WTC11 (cell line): ENCODE data around the gene APOBEC4. TPM values are rescaled to one million over a fixed set of nuclear protein-coding genes. Genes with fewer than 3 reads are reported as not detected.

Experiments used
- ATAC-seq: fragments of 200-7000 bp; cut with Tn5 transposase; 2 replicates; pipeline ENCODE4 v1.10.0; 2021; ENCODE audit warnings: mild to moderate bottlenecking, moderate library complexity
- CTCF ChIA-PET: fragments of 300-600 bp; sonication (Branson Sonifier 250); formaldehyde crosslinking; loops from one replicate; lab custom pipeline; 2021; ENCODE audit warnings: antibody characterized with exemption; lab: Charles Lee
- POLR2A ChIA-PET: fragments of 350-600 bp; sonication (Branson Sonifier 250); formaldehyde crosslinking; loops from one replicate; lab custom pipeline; 2021; ENCODE audit warnings: antibody characterized with exemption; lab: Charles Lee
- DNase-seq: peaks from one replicate; pipeline ENCODE4 v3.0.0; 2021; ENCODE audit warnings: low spot score
- H3K27ac Mint-ChIP-seq: 2 replicates; pipeline ENCODE4 v1.8.0; 2021; ENCODE audit warnings: mixed read lengths
- H3K27me3 Mint-ChIP-seq: 2 replicates; pipeline ENCODE4 v1.8.0; 2021; ENCODE audit warnings: low read depth, mild to moderate bottlenecking, moderate library complexity, mixed read lengths
- H3K36me3 Mint-ChIP-seq: 2 replicates; pipeline ENCODE4 v1.8.0; 2021; ENCODE audit warnings: mixed read lengths
- H3K4me1 Mint-ChIP-seq: 2 replicates; pipeline ENCODE4 v1.8.0; 2022; ENCODE audit warnings: mixed read lengths
- H3K4me3 Mint-ChIP-seq: 2 replicates; pipeline ENCODE4 v1.8.0; 2021; ENCODE audit warnings: mild to moderate bottlenecking, moderate library complexity, mixed read lengths
- H3K9me3 Mint-ChIP-seq: 2 replicates; pipeline ENCODE4 v1.8.0; 2021; ENCODE audit warnings: mixed read lengths
- ATF3 ChIP-seq: sonication (generic); formaldehyde crosslinking; conservative IDR thresholded peaks from 2 replicates; pipeline ENCODE4 v1.8.1; 2022; ENCODE audit warnings: mild to moderate bottlenecking, missing genetic modification reagents
- CTCF ChIP-seq: fragments of 200-600 bp; IDR thresholded peaks from 2 replicates; pipeline ENCODE4 v1.8.0; 2022; ENCODE audit warnings: antibody characterized with exemption
- HMGA2 ChIP-seq: fragments of 250-450 bp; sonication (Bioruptor Pico); IDR thresholded peaks from 2 replicates; pipeline ENCODE4 v1.4.0; 2021; ENCODE audit warnings: mild to moderate bottlenecking, moderate library complexity
- KAT7 ChIP-seq: sonication (generic); formaldehyde crosslinking; IDR thresholded peaks from 2 replicates; pipeline ENCODE4 v1.8.1; 2023; ENCODE audit warnings: missing genetic modification reagents, mild to moderate bottlenecking, borderline replicate concordance
- MAX ChIP-seq: sonication (generic); formaldehyde crosslinking; IDR thresholded peaks from 2 replicates; pipeline ENCODE4 v1.8.0; 2022; ENCODE audit warnings: mild to moderate bottlenecking, missing genetic modification reagents
- NR2C2 ChIP-seq: sonication (generic); formaldehyde crosslinking; IDR thresholded peaks from 2 replicates; pipeline ENCODE4 v1.8.0; 2022; ENCODE audit warnings: mild to moderate bottlenecking, missing genetic modification reagents
- OVOL2 ChIP-seq: fragments of 250-450 bp; sonication (Bioruptor Pico); IDR thresholded peaks from 2 replicates; pipeline ENCODE4 v1.9.0; 2021; ENCODE audit warnings: mild to moderate bottlenecking, borderline replicate concordance
- PRRX2 ChIP-seq: fragments of 250-450 bp; sonication (Bioruptor Pico); IDR thresholded peaks from 2 replicates; pipeline ENCODE4 v1.8.0; 2021; ENCODE audit warnings: mild to moderate bottlenecking
- SMAD3 ChIP-seq: sonication (generic); formaldehyde crosslinking; IDR thresholded peaks from 2 replicates; pipeline ENCODE4 v1.8.0; 2022; ENCODE audit warnings: missing genetic modification reagents, mild to moderate bottlenecking, borderline replicate concordance
- SMAD4 ChIP-seq: sonication (generic); formaldehyde crosslinking; IDR thresholded peaks from 2 replicates; pipeline ENCODE4 v1.8.0; 2022; ENCODE audit warnings: mild to moderate bottlenecking, missing genetic modification reagents
- TEAD1 ChIP-seq: sonication (generic); formaldehyde crosslinking; IDR thresholded peaks from 2 replicates; pipeline ENCODE4 v1.8.0; 2022; ENCODE audit warnings: mild to moderate bottlenecking, missing genetic modification reagents
- ZBTB43 ChIP-seq: sonication (generic); formaldehyde crosslinking; IDR thresholded peaks from 2 replicates; pipeline ENCODE4 v1.8.1; 2023; ENCODE audit warnings: mild to moderate bottlenecking, missing genetic modification reagents
- ZNF138 ChIP-seq: sonication (generic); formaldehyde crosslinking; conservative IDR thresholded peaks from 2 replicates; pipeline ENCODE4 v1.8.1; 2022; ENCODE audit warnings: mild to moderate bottlenecking, moderate library complexity, missing genetic modification reagents
- ZNF416 ChIP-seq: fragments of 250-450 bp; sonication (Bioruptor Pico); IDR thresholded peaks from 2 replicates; pipeline ENCODE4 v1.9.0; 2021; ENCODE audit warnings: mild to moderate bottlenecking, inconsistent platforms
- ZNF423 ChIP-seq: fragments of 250-450 bp; sonication (Bioruptor Pico); IDR thresholded peaks from 2 replicates; pipeline ENCODE4 v2.1.2; 2022; ENCODE audit warnings: mild to moderate bottlenecking, moderate library complexity
- ZNF425 ChIP-seq: fragments of 250-450 bp; sonication (Bioruptor Pico); conservative IDR thresholded peaks from 2 replicates; pipeline ENCODE4 v1.9.0; 2021; ENCODE audit warnings: mild to moderate bottlenecking
- total RNA-seq: library from RNA; stranded (reverse); gene quantifications from 3 replicates; pipeline ENCODE4 v1.2.3, GENCODE V29; 2021
- TF ChIP-seq, protein P1 (sequence below): sonication (generic); formaldehyde crosslinking; IDR thresholded peaks from 2 replicates; pipeline ENCODE4 v1.8.1; 2022; ENCODE audit warnings: low read depth, missing genetic modification reagents, borderline replicate concordance
- TF ChIP-seq, protein P2 (sequence below): fragments of 250-450 bp; sonication (Bioruptor Pico); IDR thresholded peaks from 2 replicates; pipeline ENCODE4 v1.9.0; 2021; ENCODE audit warnings: moderate library complexity, mild to moderate bottlenecking, inconsistent platforms, borderline replicate concordance
- TF ChIP-seq, protein P3 (sequence below): fragments of 250-450 bp; sonication (Bioruptor Pico); IDR thresholded peaks from 2 replicates; pipeline ENCODE4 v2.1.2; 2022; ENCODE audit warnings: mild to moderate bottlenecking, moderate library complexity
- TF ChIP-seq, protein P4 (sequence below): sonication (generic); formaldehyde crosslinking; IDR thresholded peaks from 2 replicates; pipeline ENCODE4 v1.8.0; 2022; ENCODE audit warnings: mild to moderate bottlenecking, missing genetic modification reagents

The APOBEC4 gene
- total RNA-seq, 1 experiment from 2014 or later = not detected

DNA sequence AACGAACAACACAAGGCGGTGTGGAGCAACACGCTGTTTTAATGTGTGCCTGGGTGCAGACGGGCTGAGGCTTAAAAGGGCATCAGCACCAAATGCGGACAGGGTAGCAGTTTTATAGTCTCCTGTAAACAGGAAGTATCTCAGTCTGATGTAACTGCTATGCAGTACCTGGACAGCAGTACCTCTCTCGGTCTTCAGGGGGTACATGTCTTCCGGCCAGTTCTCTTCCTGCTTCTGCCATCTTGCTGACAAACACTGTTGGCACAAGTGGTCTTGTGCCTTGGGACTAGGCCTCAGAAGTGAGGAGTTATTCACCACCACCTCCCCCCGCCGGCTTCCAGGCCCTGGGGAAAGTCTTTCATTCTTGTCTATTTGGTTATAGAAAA is 49.7 kb upstream of the APOBEC4 start:
- H3K27ac Mint-ChIP-seq = no peak overlapping the region
- POLR2A ChIA-PET = no interaction called here
- peak; percentile 72 for ATAC-seq
- H3K4me1 Mint-ChIP-seq = no peaks in the 10 kb centered on the region
- no peaks in the 10 kb centered on the region for H3K9me3 Mint-ChIP-seq
- no peaks in the 10 kb centered on the region for H3K27me3 Mint-ChIP-seq
- no peak overlapping the region for H3K4me3 Mint-ChIP-seq
- no peak for TF ChIP-seq ZNF423 (CRISPR knock-in tag)
- no peak for TF ChIP-seq CTCF
- no peak for TF ChIP-seq ZBTB43 (CRISPR knock-in tag)
- TF ChIP-seq, protein P1, sequence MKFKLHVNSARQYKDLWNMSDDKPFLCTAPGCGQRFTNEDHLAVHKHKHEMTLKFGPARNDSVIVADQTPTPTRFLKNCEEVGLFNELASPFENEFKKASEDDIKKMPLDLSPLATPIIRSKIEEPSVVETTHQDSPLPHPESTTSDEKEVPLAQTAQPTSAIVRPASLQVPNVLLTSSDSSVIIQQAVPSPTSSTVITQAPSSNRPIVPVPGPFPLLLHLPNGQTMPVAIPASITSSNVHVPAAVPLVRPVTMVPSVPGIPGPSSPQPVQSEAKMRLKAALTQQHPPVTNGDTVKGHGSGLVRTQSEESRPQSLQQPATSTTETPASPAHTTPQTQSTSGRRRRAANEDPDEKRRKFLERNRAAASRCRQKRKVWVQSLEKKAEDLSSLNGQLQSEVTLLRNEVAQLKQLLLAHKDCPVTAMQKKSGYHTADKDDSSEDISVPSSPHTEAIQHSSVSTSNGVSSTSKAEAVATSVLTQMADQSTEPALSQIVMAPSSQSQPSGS (CRISPR knock-in tag) = no peak
- no peak for TF ChIP-seq ZNF416 (CRISPR knock-in tag)
- no peak for TF ChIP-seq PRRX2 (CRISPR knock-in tag)
- TF ChIP-seq SMAD3 (CRISPR knock-in tag) = no peak
- TF ChIP-seq KAT7 (CRISPR knock-in tag) = no peak
- no peak for TF ChIP-seq NR2C2 (CRISPR knock-in tag)
- no peak for TF ChIP-seq ZNF138 (CRISPR knock-in tag)
- no peak for TF ChIP-seq TEAD1
- no peak for TF ChIP-seq HMGA2 (CRISPR knock-in tag)
- TF ChIP-seq OVOL2 = no peak
- TF ChIP-seq, protein P2, sequence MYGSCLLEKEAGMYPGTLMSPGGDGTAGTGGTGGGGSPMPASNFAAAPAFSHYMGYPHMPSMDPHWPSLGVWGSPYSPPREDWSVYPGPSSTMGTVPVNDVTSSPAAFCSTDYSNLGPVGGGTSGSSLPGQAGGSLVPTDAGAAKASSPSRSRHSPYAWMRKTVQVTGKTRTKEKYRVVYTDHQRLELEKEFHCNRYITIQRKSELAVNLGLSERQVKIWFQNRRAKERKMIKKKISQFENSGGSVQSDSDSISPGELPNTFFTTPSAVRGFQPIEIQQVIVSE = no peak
- CTCF ChIA-PET = no interaction called here
- no peak for DNase-seq
- no peaks in the 10 kb centered on the region for H3K36me3 Mint-ChIP-seq

DNA sequence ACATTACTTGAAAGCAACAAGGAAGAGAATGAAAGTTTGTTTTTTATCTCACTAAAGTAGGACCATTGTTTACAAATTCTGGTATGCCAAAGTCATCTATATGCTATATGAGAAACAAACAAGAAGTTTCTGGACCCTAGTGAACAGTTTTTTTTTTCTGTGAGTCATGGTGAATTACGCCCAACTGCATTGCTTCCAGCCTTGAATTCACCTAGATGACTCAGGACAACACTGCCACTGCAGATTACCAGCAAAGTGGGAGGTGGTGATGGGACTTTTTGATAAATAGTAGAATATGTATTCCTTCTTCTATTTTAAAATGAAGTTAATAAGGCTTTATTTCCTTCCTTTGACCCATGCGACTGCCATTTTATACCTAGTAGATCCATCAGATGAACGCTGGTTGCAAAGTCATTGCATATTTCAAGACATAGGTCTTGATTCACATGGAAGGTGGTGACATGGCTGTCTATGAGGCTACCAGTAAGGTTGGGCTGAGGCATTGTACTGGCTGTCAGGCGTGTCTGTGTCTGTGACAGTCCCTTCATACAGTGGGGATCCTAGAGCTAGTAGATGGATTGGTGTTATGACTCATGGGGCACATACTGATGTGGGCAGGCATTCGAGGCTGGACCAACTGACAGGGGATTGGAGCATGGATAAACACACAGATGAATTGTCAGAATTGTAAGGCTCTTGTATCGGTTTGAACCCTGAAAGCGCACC is 49.1 kb upstream of the APOBEC4 start:
- no peak for ATAC-seq
- no peak overlapping the region for H3K4me3 Mint-ChIP-seq
- H3K9me3 Mint-ChIP-seq = no peaks in the 10 kb centered on the region
- no peaks in the 10 kb centered on the region for H3K4me1 Mint-ChIP-seq
- H3K27ac Mint-ChIP-seq = no peak overlapping the region
- CTCF ChIA-PET = no interaction called here
- POLR2A ChIA-PET = no interaction called here
- no peaks in the 10 kb centered on the region for H3K36me3 Mint-ChIP-seq
- no peaks in the 10 kb centered on the region for H3K27me3 Mint-ChIP-seq
- no peak for DNase-seq
- TF ChIP-seq, protein P3, sequence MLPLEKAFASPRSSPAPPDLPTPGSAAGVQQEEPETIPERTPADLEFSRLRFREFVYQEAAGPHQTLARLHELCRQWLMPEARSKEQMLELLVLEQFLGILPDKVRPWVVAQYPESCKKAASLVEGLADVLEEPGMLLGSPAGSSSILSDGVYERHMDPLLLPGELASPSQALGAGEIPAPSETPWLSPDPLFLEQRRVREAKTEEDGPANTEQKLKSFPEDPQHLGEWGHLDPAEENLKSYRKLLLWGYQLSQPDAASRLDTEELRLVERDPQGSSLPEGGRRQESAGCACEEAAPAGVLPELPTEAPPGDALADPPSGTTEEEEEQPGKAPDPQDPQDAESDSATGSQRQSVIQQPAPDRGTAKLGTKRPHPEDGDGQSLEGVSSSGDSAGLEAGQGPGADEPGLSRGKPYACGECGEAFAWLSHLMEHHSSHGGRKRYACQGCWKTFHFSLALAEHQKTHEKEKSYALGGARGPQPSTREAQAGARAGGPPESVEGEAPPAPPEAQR (CRISPR knock-in tag) = no peak
- TF ChIP-seq ATF3 = no peak
- TF ChIP-seq, protein P1 (CRISPR knock-in tag) = no peak
- no peak for TF ChIP-seq MAX (CRISPR knock-in tag)
- TF ChIP-seq ZNF425 = no peak
- TF ChIP-seq, protein P4, sequence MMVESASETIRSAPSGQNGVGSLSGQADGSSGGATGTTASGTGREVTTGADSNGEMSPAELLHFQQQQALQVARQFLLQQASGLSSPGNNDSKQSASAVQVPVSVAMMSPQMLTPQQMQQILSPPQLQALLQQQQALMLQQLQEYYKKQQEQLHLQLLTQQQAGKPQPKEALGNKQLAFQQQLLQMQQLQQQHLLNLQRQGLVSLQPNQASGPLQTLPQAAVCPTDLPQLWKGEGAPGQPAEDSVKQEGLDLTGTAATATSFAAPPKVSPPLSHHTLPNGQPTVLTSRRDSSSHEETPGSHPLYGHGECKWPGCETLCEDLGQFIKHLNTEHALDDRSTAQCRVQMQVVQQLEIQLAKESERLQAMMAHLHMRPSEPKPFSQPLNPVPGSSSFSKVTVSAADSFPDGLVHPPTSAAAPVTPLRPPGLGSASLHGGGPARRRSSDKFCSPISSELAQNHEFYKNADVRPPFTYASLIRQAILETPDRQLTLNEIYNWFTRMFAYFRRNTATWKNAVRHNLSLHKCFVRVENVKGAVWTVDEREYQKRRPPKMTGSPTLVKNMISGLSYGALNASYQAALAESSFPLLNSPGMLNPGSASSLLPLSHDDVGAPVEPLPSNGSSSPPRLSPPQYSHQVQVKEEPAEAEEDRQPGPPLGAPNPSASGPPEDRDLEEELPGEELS (CRISPR knock-in tag) = no peak
- TF ChIP-seq SMAD4 (CRISPR knock-in tag) = no peak
